Measurements from ENCODE around the gene PEX14. TPM values are rescaled to one million over a fixed set of nuclear protein-coding genes. Genes with fewer than 3 reads are reported as not detected.
A peak's percentile ranks its signal among the peaks of the same experiment; 100 is the strongest.

The PEX14 gene
- total RNA-seq, 6 experiments from 2014 or later, result 10.5 to 26.5 (median 16.5) TPM

DNA sequence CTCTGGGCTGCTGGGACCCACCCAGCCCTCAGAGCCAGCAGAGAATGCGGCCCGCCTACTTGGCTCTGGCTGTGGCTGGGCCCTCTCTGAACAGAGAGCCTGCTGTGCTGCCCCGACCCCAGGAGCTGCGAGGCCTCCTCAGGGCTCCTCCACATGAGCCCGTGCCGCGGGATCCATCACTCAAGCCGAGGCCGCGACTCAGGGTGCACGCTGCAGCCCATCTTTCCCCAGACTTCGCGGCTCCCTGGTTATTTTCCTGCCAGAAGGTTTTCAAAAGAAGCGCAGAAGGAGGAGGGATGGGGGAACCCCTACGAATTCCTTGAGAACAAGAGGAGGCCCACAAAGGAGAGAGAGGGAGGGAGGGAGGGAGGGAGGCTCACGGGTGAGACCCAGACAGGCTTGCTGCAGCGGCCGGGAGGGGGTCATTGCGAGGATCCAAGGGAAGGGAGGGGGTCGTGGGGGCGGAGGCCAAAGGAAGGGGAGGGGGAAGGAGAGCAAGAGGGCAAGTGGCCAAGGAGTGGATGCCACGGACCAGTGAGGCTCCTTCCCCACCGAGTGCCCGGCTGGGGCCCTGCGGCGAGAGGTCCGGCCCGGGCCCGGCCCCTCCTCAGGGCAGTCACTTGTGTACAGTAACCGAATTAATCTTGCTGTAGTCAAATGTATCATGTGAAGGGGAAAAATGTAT, 174.9 kb downstream of the PEX14 start:
- H3K27ac ChIP-seq, result no peak overlapping the region
- no peak overlapping the region for H3K4me3 ChIP-seq
- no peaks in the 10 kb centered on the region for H3K4me1 ChIP-seq
- ATAC-seq, result no peak
- intact Hi-C loops (cut with DNase I), result no loop called here
- H3K27me3 ChIP-seq, result no peaks in the 10 kb centered on the region
- no peaks in the 10 kb centered on the region for H3K36me3 ChIP-seq
- TF ChIP-seq, protein P1, sequence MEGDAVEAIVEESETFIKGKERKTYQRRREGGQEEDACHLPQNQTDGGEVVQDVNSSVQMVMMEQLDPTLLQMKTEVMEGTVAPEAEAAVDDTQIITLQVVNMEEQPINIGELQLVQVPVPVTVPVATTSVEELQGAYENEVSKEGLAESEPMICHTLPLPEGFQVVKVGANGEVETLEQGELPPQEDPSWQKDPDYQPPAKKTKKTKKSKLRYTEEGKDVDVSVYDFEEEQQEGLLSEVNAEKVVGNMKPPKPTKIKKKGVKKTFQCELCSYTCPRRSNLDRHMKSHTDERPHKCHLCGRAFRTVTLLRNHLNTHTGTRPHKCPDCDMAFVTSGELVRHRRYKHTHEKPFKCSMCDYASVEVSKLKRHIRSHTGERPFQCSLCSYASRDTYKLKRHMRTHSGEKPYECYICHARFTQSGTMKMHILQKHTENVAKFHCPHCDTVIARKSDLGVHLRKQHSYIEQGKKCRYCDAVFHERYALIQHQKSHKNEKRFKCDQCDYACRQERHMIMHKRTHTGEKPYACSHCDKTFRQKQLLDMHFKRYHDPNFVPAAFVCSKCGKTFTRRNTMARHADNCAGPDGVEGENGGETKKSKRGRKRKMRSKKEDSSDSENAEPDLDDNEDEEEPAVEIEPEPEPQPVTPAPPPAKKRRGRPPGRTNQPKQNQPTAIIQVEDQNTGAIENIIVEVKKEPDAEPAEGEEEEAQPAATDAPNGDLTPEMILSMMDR (IDR thresholded peaks at IDR 0.05), result no peak
- TF ChIP-seq POLR2A (IDR thresholded peaks at IDR 0.05), result no peak
- no peaks in the 10 kb centered on the region for H3K9me3 ChIP-seq
- WGBS (ENCODE audit: insufficient coverage, low coverage, low lambda C conversion rate, missing lambda C conversion rate), result 78% methylated on average over 11 of the region's 30 CpGs
- no peak for DNase-seq

DNA sequence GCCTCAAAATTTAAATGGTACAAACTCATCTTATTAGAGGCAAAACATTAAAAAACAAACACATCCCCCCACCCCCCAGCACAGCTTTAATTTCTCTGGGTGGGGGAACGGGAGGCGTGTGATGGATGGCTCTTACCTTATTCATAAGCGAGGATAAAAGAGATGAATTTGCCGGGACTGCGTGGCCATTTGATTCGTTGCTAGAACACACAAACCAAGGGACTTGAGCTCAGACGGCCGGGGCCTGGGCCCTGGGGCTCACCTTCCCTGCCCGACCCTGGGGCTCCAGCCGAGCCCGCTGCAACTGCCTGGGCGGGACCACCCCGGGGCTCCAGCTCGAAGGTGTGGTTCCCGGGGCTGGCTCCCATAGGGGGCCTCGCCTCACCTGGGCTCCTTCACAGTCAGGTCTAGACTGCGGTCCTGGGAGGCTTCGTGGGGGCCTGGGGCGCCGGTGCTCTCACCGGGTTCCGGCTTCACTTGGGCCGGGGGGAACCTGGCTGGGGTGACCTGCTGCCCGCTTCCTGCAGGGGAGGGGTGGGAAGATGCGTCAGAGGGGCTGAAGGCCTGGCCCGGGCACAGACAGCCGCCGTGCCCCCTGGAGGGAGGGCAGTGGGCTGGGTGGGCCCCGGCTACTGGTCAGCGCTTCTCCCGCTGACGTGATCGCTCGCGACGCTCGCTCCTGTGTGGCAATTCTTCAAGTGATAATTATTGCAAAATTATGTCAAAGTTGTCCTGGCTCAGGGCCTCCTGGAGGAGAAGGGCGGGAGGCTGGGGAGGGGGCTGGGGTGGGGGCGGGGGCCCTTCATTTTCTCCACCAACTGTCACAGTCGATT, 176.0 kb downstream of the PEX14 start:
- Histone ChIP-seq H3K36me3 (no peaks in the 10 kb centered on the region), H3K4me1 (no peaks in the 10 kb centered on the region), H3K9me3 (no peaks in the 10 kb centered on the region), H3K27me3 (no peaks in the 10 kb centered on the region), H3K4me3 (no peak overlapping the region), H3K27ac (no peak overlapping the region)
- no peak for DNase-seq
- intact Hi-C loops (cut with DNase I), result no loop called here
- TF ChIP-seq, protein P1 (IDR thresholded peaks at IDR 0.05), result no peak
- TF ChIP-seq POLR2A (IDR thresholded peaks at IDR 0.05), result no peak
- WGBS (ENCODE audit: insufficient coverage, low coverage, low lambda C conversion rate, missing lambda C conversion rate), result 83% methylated on average over 15 of the region's 40 CpGs
- ATAC-seq, result no peak

DNA sequence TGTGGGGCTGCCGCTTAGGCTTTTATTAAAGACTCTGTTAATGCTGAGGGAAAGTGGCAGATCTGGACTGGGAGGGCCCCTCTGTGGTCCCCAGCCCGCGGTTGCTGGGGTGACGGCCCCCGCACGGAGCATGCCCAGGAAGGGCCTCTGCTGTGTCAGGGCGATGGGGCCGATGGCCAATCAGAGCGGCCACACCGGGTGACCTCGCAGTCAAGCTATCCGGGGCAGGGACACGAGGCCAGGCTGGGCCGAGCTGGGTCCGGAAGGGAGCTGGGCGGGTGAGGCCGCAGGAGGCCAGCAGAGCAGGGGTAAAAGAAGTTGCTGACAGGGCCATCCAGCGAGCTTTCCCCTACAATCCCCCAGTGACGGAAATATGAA, 176.6 kb downstream of the PEX14 start:
- WGBS (ENCODE audit: insufficient coverage, low coverage, low lambda C conversion rate, missing lambda C conversion rate), result 73% methylated on average over 6 of the region's 19 CpGs
- no peak for DNase-seq

DNA sequence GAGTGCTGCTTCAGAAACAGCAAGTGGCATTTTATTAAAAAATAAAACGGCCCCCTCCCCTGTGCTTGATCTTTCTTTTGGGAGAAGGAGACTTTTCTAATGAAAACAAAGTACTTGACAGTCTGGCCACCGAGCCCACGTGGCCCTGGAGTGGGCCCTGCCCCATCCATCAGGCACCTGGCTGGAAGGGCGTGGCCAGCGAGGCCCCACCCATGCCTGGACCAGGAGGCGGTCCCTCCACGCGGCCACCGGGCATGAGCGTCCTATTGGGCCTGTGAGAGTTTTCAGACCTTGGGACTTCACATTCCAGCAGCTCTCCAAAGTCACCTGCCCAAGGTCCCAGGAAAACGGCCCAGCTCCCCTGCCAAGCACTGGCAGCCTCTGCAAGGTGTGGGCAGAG, 177.0 kb downstream of the PEX14 start:
- intact Hi-C loops (cut with DNase I), result no loop called here
- no peak for DNase-seq
- no peaks in the 10 kb centered on the region for H3K36me3 ChIP-seq
- 45% methylated on average over 3 of the region's 11 CpGs for WGBS (ENCODE audit: insufficient coverage, low coverage, low lambda C conversion rate, missing lambda C conversion rate)
- no peaks in the 10 kb centered on the region for H3K9me3 ChIP-seq
- TF ChIP-seq, protein P1 (IDR thresholded peaks at IDR 0.05), result no peak
- no peak for TF ChIP-seq POLR2A (IDR thresholded peaks at IDR 0.05)
- no peak overlapping the region for H3K4me3 ChIP-seq
- H3K4me1 ChIP-seq, result no peaks in the 10 kb centered on the region
- H3K27me3 ChIP-seq, result no peaks in the 10 kb centered on the region
- ATAC-seq, result no peak
- H3K27ac ChIP-seq, result no peak overlapping the region

More for the DNA sequence above, 176.6 kb downstream of the PEX14 start:
- H3K4me3 ChIP-seq, result no peak overlapping the region
- intact Hi-C loops (cut with DNase I), result no loop called here
- H3K4me1 ChIP-seq, result no peaks in the 10 kb centered on the region
- H3K36me3 ChIP-seq, result no peaks in the 10 kb centered on the region
- ATAC-seq, result peak; percentile 16 to 41 (median 30)
- no peaks in the 10 kb centered on the region for H3K27me3 ChIP-seq
- H3K9me3 ChIP-seq, result no peaks in the 10 kb centered on the region
- TF ChIP-seq, protein P1 (IDR thresholded peaks at IDR 0.05), result no peak
- TF ChIP-seq POLR2A (IDR thresholded peaks at IDR 0.05), result no peak
- H3K27ac ChIP-seq, result no peak overlapping the region
